Measurements from ENCODE around the gene GPATCH11. TPM values are rescaled to one million over a fixed set of nuclear protein-coding genes. Genes with fewer than 3 reads are reported as not detected.

Gene GPATCH11
- total RNA-seq, 4 donors from 2014 or later = 3.2 to 14.2 (median 5.6) TPM

GRCh38 chr2:37105150-37105549 lies 20.8 kb downstream of the GPATCH11 start:
- H3K27ac ChIP-seq = no peak overlapping the region
- no peak for DNase-seq (ENCODE audit: low spot score in 2 of 2)
- no peaks in the 10 kb centered on the region for H3K27me3 ChIP-seq
- TF ChIP-seq CTCF (IDR thresholded peaks at IDR 0.05) = no peak
- no peak for TF ChIP-seq POLR2AphosphoS5 (IDR thresholded peaks at IDR 0.05)
- TF ChIP-seq POLR2A (IDR thresholded peaks at IDR 0.05) = no peak
- no peak for TF ChIP-seq EP300 (IDR thresholded peaks at IDR 0.05)
- H3K9me3 ChIP-seq = no peaks in the 10 kb centered on the region
- no peaks in the 10 kb centered on the region for H3K4me1 ChIP-seq
- no peak overlapping the region for H3K4me3 ChIP-seq
- WGBS = 90% methylated on average over 5 of the region's 5 CpGs
- peaks cover 71% of the 10 kb centered on the region for H3K36me3 ChIP-seq

DNA sequence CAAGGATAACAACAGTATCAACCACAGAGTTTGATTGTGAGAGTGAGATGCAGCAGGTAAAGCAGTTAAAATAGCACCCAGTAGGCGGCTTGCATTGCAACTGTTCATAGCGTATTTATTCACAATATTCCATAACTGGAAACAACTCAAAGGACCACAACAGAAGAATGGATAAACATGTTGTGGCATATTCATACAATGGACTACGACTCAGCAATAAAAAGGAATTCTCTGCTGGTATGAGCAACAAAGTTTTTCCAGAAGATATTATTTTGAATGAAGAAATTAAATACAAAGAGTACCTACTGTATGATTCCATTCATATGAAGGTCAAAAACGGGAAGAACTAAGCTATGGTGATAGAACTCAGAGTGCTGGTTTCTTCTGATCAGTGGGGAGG lies 25.2 kb downstream of the GPATCH11 start:
- 93% methylated on average over 4 of the region's 4 CpGs for WGBS
- Histone ChIP-seq H3K9me3 (no peaks in the 10 kb centered on the region), H3K36me3 (peaks cover 55% of the 10 kb centered on the region), H3K27me3 (no peaks in the 10 kb centered on the region), H3K4me3 (no peak overlapping the region), H3K27ac (no peak overlapping the region), H3K4me1 (no peaks in the 10 kb centered on the region)
- DNase-seq (ENCODE audit: low spot score in 2 of 2) = no peak
- TF ChIP-seq EP300 (IDR thresholded peaks at IDR 0.05) = no peak
- TF ChIP-seq POLR2A (IDR thresholded peaks at IDR 0.05) = no peak
- TF ChIP-seq CTCF (IDR thresholded peaks at IDR 0.05) = no peak
- no peak for TF ChIP-seq POLR2AphosphoS5 (IDR thresholded peaks at IDR 0.05)

GRCh38 chr2:37110306-37111212 lies 26.2 kb downstream of the GPATCH11 start:
- Histone ChIP-seq H3K9me3 (no peaks in the 10 kb centered on the region), H3K4me3 (no peak overlapping the region), H3K27ac (no peak overlapping the region), H3K27me3 (no peaks in the 10 kb centered on the region), H3K36me3 (peaks cover 52% of the 10 kb centered on the region), H3K4me1 (no peaks in the 10 kb centered on the region)
- no peak for DNase-seq (ENCODE audit: low spot score in 2 of 2)
- TF ChIP-seq EP300 (IDR thresholded peaks at IDR 0.05) = no peak
- TF ChIP-seq POLR2AphosphoS5 (IDR thresholded peaks at IDR 0.05) = no peak
- no peak for TF ChIP-seq POLR2A (IDR thresholded peaks at IDR 0.05)
- no peak for TF ChIP-seq CTCF (IDR thresholded peaks at IDR 0.05)
- WGBS = 91% methylated on average over 4 of the region's 4 CpGs

GRCh38 chr2:37111958-37112357 lies 27.6 kb downstream of the GPATCH11 start:
- Histone ChIP-seq H3K27me3 (no peaks in the 10 kb centered on the region), H3K4me1 (no peaks in the 10 kb centered on the region), H3K4me3 (no peak overlapping the region), H3K9me3 (no peaks in the 10 kb centered on the region), H3K27ac (no peak overlapping the region), H3K36me3 (peaks cover 49% of the 10 kb centered on the region)
- TF ChIP-seq POLR2AphosphoS5 (IDR thresholded peaks at IDR 0.05) = no peak
- no peak for TF ChIP-seq EP300 (IDR thresholded peaks at IDR 0.05)
- TF ChIP-seq POLR2A (IDR thresholded peaks at IDR 0.05) = no peak
- no peak for TF ChIP-seq CTCF (IDR thresholded peaks at IDR 0.05)
- DNase-seq (ENCODE audit: low spot score in 2 of 2) = no peak
- WGBS = 67% methylated on average over 2 of the region's 2 CpGs

DNA sequence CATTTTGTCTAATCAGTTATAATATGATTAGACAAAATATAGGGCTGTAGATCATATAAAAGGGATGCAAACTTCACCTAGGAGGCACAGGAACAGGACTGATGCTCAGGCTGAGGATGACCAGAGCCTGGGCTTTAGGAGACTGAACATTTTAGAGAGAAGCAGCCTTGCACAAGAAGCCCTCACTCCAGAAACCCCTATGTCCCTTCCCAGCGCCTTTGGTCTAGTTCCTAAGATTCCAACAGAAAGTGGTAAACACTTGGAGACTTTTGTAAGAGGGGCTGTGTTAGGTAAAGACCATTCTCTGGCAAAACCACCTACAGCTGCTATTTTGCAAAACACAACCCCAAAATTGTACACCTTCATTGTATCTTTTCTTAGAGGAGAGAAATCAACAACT lies 33.2 kb downstream of the GPATCH11 start:
- no peaks in the 10 kb centered on the region for H3K4me1 ChIP-seq
- DNase-seq (ENCODE audit: low spot score in 2 of 2) = no peak
- H3K27me3 ChIP-seq = no peaks in the 10 kb centered on the region
- H3K36me3 ChIP-seq = peaks cover 63% of the 10 kb centered on the region
- 89% methylated on average over 1 of the region's 1 CpG for WGBS
- no peaks in the 10 kb centered on the region for H3K9me3 ChIP-seq
- no peak overlapping the region for H3K4me3 ChIP-seq
- TF ChIP-seq POLR2AphosphoS5 (IDR thresholded peaks at IDR 0.05) (no peak), POLR2A (IDR thresholded peaks at IDR 0.05) (no peak), EP300 (IDR thresholded peaks at IDR 0.05) (no peak), CTCF (IDR thresholded peaks at IDR 0.05) (no peak)
- H3K27ac ChIP-seq = no peak overlapping the region
